NCI-H748 (cell line): ENCODE measurements around the gene GOLGA6L7.
"Not testable (repeated sequence)": the region's sequence is repeated elsewhere in the genome, so short reads cannot be mapped to it uniquely, and the experiment has no call there.

Source experiments
- DNase-seq: peaks from one replicate; lab custom pipeline; 2025; ENCODE audit not compliant: unreplicated experiment; lab: John Stamatoyannopoulos, UW

The GOLGA6L7 gene

GRCh38 chr15:28884151-28884940, 35.9 kb upstream of the GOLGA6L7 start:
- DNase-seq = no peak

- DNase-seq = no peak
These were observed 33.2 kb upstream of the GOLGA6L7 start for GRCh38 chr15:28881600-28881999.

GRCh38 chr15:28881170-28881569, 32.7 kb upstream of the GOLGA6L7 start:
- no peak for DNase-seq

DNA sequence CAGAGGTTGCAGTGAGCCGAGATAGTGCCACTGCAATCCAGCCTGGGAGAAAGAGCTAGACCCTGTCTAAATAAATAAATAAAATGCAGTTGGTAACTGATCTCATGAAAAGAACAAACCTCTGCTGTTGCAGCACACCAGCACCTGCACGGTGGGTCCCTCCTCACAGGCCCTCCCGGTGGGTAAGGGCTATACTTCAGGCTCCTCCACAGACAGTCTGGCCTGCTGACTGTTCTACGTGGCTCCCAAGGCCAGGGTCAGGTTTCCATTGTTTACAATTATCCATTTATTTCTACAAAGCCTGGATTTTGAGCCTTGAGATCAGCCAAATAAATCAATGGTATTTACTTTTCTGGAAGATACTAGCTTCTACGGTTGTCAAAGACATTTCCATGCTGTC, 32.2 kb upstream of the GOLGA6L7 start:
- no peak for DNase-seq

DNA sequence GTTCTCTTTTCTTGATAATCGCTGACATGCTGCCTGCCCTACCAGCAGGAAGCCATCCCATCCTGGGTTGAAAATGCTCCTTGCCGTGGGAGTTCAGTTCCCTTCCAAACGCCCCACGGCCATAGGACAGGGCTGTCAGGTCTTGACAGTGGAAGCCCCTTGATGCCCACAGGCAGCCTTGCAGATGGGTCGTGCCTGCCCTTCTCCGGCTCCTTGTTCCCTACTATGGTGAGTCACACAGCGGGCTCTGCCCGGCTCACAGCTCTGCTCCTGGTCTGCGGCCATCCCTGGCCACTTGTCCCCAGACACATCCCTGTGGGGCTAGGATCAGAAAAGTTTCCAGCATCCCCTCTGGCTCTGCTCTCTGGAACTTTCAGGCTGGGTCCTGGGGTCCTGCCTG, 31.1 kb upstream of the GOLGA6L7 start:
- no peak for DNase-seq

GRCh38 chr15:28878209-28878608, 29.8 kb upstream of the GOLGA6L7 start:
- DNase-seq = no peak

GRCh38 chr15:28876845-28877185, 28.4 kb upstream of the GOLGA6L7 start:
- DNase-seq = no peak

DNA sequence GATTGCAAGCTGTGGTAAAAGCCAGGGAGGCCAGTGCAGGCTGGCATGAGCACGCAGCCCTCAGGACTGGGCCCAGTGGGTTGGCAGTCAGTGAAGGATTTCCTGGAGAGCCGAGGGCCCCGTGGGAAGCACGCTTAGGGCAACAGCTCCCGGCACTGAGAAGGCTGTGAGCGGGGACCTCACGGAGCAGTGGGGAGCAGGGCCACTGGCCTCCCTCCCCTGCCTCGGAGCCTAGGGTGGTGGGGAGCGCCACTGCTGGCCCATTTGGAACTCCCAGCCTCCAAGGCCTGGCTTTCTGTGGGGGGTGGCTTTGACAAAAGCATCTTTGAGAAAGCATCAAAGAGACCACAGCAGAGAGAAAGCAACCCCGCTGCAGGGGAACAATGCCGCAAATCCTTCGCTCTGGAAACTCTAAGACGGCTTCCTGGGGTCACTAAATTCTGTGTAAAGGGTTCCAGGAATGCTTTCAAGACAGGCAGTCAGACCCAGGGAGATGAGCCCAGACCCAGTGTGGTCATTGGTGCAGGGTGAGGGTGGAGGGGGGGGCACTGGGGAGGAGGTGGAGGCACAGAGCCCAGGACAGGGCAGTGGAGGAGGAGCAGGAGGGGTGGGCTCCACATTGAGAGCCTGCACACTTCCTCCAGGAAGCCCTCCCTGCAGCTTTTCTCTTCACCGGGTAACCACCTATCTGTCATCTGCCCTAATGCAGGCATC, 27.8 kb upstream of the GOLGA6L7 start:
- no peak for DNase-seq

DNA sequence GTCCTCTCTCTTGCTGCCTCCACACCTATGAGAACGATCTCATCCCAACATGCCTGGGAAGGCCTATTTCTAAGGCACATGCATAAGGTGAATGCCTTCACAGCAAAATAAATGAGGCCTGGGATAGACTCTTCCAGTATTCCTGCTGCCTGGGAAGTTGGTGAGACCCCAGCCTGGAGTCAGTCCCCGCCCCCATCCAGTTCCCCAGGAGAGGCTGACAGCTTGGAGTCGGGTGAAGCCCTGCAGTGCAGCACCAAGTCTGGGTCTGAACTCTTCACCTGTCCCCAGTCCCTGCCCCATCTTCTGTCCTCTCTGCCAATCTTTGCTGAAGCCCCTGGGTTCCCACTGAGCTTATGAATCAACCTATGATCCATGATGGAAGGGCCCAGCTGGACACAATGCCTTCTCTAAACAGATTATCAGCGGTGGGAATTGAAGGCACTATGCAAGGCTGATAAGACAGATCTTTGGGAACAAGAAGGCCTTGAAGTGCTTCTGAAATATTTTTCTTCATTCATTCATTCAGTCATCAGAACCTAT, 27.1 kb upstream of the GOLGA6L7 start:
- no peak for DNase-seq

DNA sequence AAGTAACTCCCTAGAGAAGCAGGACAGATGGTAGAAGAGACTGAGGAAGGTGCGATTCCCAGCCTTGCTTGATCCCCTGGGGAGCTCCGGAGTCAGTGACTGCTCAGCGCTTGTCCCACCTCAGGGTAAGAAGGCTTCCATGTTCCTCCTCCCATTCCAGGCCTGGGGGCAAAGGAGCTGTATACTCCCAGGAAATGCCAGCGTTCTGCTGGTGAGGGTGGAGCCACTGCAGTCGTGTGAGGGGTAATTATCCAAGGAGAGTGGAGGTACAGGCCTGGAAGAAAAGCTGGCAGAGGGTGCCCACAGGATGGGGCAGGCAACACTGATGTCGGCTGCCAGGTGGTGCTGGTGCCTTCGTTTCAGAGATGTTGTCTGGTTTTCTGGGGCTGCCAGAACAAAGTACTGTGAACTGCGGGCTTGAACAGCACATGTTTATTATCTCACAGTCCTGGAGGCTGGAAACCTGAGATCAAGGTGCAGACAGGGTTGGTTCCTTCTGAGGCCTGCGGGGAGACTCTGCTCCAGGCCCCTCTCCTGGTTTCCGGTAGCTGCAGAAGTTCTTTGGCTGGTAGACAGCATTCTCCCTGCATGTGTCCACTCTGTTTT, 25.2 kb upstream of the GOLGA6L7 start:
- DNase-seq = no peak

DNA sequence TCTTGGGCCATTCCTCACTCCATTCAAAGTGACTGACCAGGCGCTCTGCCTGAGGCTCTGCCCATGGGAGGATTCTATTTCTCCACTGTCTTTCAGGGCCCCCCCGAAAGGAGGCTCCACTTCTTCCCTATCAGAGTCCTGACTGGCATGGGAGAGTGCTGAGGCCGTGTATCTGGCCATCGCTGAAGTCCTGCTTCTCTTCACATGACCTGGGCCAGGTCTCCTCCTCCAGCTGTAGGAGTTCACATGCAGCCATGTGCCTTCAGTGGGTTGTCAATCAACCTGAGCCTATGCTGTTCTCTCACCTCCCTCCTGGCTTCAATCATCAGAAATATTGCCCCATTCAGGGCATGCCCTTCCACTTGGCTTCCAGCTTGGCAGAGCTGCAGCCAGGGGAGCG, 24.6 kb upstream of the GOLGA6L7 start:
- DNase-seq = no peak

DNA sequence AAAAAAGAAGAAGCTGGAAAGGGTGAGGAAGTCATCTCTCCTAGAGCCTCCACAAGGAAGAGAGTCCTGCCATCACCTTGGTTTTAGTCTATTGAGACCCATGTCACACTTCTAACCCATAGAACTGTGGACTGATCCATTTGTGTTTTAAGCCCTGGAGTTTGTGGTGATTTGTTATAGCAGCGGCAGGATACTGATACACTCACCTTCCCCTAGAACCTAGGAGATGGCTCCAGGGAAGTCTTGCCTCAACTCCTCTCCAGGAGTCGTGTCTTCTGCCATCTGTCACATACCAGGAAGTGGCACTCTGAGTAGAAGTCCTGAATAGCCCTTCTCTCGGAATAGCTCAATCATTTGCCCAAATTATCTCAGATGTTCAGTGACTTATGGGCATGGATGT, 22.7 kb upstream of the GOLGA6L7 start:
- DNase-seq = no peak

DNA sequence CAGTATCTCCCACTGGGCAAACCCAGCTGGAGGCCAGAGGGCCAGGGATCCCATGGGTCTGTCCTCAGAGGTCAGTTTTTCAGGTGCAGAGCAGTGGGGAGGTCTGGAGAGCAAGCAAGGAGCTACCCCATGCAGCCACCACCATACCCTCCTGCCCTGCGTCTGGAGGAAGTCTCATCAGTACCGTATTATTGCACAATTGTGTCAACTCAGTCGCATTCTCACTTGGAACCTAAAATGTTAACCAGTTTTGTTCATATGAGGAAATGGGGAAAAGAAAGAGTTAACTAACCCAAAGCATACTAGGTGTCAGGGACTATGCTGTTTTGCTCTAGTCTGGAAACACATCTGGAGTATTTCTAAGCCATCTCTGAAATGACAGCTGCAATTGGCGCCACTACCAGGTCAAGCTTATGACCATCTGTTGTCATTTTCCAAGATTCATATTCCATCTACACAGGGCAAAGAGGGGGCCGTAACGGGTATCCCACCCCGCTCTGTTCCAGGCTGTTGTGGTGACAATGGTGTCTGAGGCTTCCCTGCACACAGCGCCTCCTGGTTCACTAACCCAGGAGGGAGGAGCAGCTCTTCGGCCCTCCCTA, 20.4 kb upstream of the GOLGA6L7 start:
- DNase-seq = no peak

GRCh38 chr15:28861589-28862293, 13.3 kb upstream of the GOLGA6L7 start:
- DNase-seq = not testable (repeated sequence)

GRCh38 chr15:28861031-28861534, 12.6 kb upstream of the GOLGA6L7 start:
- DNase-seq = no peak

DNA sequence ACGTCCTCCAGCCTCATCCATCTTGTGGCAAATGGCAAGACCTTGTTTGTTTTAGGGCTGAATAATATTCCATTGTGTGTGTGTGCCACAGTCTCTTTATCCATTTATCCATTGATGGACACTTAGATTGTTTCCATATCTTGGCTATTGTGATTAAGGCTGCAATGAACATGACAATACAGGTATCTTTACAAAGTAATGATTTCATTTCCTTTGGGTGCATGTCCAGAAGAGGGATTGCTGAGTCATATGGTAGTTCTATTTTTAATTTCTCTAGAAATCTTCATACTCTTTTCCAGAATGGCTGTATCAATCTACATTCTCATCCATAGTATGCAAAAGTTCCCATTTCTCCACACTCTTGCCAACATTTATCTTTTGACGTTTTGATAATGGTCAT, 6.1 kb upstream of the GOLGA6L7 start:
- not testable (repeated sequence) for DNase-seq

- DNase-seq = not testable (repeated sequence)
These were observed 5.2 kb upstream of the GOLGA6L7 start for GRCh38 chr15:28853654-28854053.

DNA sequence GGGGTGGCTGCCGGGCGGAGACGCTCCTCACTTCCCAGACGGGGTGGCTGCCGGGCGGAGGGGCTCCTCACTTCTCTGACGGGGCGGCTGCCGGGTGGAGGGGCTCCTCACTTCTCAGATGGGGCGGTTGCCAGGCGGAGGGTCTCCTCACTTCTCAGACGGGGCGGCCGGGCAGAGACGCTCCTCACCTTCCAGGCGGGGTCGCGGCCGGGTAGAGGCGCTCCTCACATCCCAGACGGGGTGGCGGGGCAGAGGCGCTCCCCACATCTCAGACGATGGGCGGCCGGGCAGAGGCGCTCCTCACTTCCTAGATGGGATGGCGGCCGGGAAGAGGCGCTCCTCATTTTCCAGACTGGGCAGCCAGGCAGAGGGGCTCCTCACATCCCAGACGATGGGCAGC, 1.3 kb upstream of the GOLGA6L7 start:
- not testable (repeated sequence) for DNase-seq

GRCh38 chr15:28849271-28849670, 827 bp upstream of the GOLGA6L7 start:
- not testable (repeated sequence) for DNase-seq

- DNase-seq = not testable (repeated sequence)
These were observed 485 bp downstream of the GOLGA6L7 start for GRCh38 chr15:28847959-28848358.

GRCh38 chr15:28847247-28847646, 1.2 kb downstream of the GOLGA6L7 start:
- DNase-seq = not testable (repeated sequence)
